ENCODE measurements around the gene CNOT4. TPM values are rescaled to one million over a fixed set of nuclear protein-coding genes. Genes with fewer than 3 reads are reported as not detected.

The CNOT4 gene
- total RNA-seq, 1 donor from 2014 or later: 25.8 TPM

GRCh38 chr7:135341049-135341448, 168.9 kb downstream of the CNOT4 start:
- H3K27ac ChIP-seq: no peak overlapping the region
- no peak for TF ChIP-seq CTCF (IDR thresholded peaks at IDR 0.05)
- no peaks in the 10 kb centered on the region for H3K36me3 ChIP-seq
- H3K4me3 ChIP-seq: no peak overlapping the region
- intact Hi-C loops (cut with DNase I): no loop called here
- DNase-seq (no peak), ATAC-seq (no peak)
- H3K9me3 ChIP-seq: no peaks in the 10 kb centered on the region
- H3K4me1 ChIP-seq: no peaks in the 10 kb centered on the region
- no peaks in the 10 kb centered on the region for H3K27me3 ChIP-seq

GRCh38 chr7:135337977-135338550, 171.8 kb downstream of the CNOT4 start:
- H3K9me3 ChIP-seq: no peaks in the 10 kb centered on the region
- no peaks in the 10 kb centered on the region for H3K36me3 ChIP-seq
- intact Hi-C loops (cut with DNase I): no loop called here
- no peak overlapping the region for H3K4me3 ChIP-seq
- H3K27ac ChIP-seq: no peak overlapping the region
- no peaks in the 10 kb centered on the region for H3K27me3 ChIP-seq
- TF ChIP-seq CTCF (IDR thresholded peaks at IDR 0.05): no peak
- DNase-seq: no peak
- ATAC-seq: no peak
- H3K4me1 ChIP-seq: no peaks in the 10 kb centered on the region

GRCh38 chr7:135337506-135337905, 172.4 kb downstream of the CNOT4 start:
- TF ChIP-seq CTCF (IDR thresholded peaks at IDR 0.05): no peak
- no peak overlapping the region for H3K27ac ChIP-seq
- H3K9me3 ChIP-seq: no peaks in the 10 kb centered on the region
- DNase-seq (no peak), ATAC-seq (no peak)
- no peaks in the 10 kb centered on the region for H3K27me3 ChIP-seq
- no peaks in the 10 kb centered on the region for H3K4me1 ChIP-seq
- no peak overlapping the region for H3K4me3 ChIP-seq
- no peaks in the 10 kb centered on the region for H3K36me3 ChIP-seq
- intact Hi-C loops (cut with DNase I): no loop called here

- DNase-seq (no peak), ATAC-seq (peak; percentile 73)
- intact Hi-C loops (cut with DNase I): no loop called here
- H3K4me3 ChIP-seq: no peak overlapping the region
- no peaks in the 10 kb centered on the region for H3K27me3 ChIP-seq
- no peaks in the 10 kb centered on the region for H3K9me3 ChIP-seq
- H3K36me3 ChIP-seq: no peaks in the 10 kb centered on the region
- H3K27ac ChIP-seq: no peak overlapping the region
- TF ChIP-seq CTCF (IDR thresholded peaks at IDR 0.05): peak; percentile 19
- H3K4me1 ChIP-seq: no peaks in the 10 kb centered on the region
Measured at GRCh38 chr7:135335628-135336139, 174.2 kb downstream of the CNOT4 start.

- Histone ChIP-seq H3K9me3 (no peaks in the 10 kb centered on the region), H3K4me1 (no peaks in the 10 kb centered on the region), H3K36me3 (no peaks in the 10 kb centered on the region), H3K27ac (no peak overlapping the region), H3K4me3 (no peak overlapping the region), H3K27me3 (no peaks in the 10 kb centered on the region)
- intact Hi-C loops (cut with DNase I): no loop called here
- no peak for DNase-seq
- TF ChIP-seq CTCF (IDR thresholded peaks at IDR 0.05): no peak
- no peak for ATAC-seq
Measured at GRCh38 chr7:135334830-135335543, 174.9 kb downstream of the CNOT4 start.

Data from upper lobe of right lung (tissue), 1 donor.